Lung (tissue), 12 donors: ENCODE results near the gene ZNF175. TPM values are rescaled to one million over a fixed set of nuclear protein-coding genes. Genes with fewer than 3 reads are reported as not detected.
A peak's percentile ranks its signal among the peaks of the same experiment; 100 is the strongest.
"Not testable (repeated sequence)": the region's sequence is repeated elsewhere in the genome, so short reads cannot be mapped to it uniquely, and the experiment has no call there.

Experiments used
- ATAC-seq: fragments of 200-7000 bp; cut with Tn5 transposase; one replicate; pipeline ENCODE4 v1.9.1; 2020; ENCODE audit warnings: moderate number of reproducible peaks; ENCODE audit not compliant: insufficient read depth, low FRiP score
- DNase-seq, 3 donors: peaks; one replicate each; pipeline ENCODE4 v3.0.0-alpha.2; 2013 to 2017
- H3K27ac ChIP-seq, 2 donors: one replicate each; pipeline ENCODE4 v1.5.1; 2013; ENCODE audit warnings: mild to moderate bottlenecking in 2 of 2, moderate library complexity in 2 of 2, control low read depth in 1 of 2, inconsistent platforms in 1 of 2, low read depth in 1 of 2, low read length in 1 of 2
- H3K27me3 ChIP-seq, 3 donors: one replicate each; pipeline ENCODE4 v1.5.1; 2013; ENCODE audit warnings: low read length in 2 of 3; ENCODE audit not compliant: control insufficient read depth in 3 of 3, insufficient read depth in 3 of 3
- H3K36me3 ChIP-seq, 4 donors: one replicate each; pipeline ENCODE4 v1.5.1; 2013; ENCODE audit warnings: low read length in 4 of 4, mild to moderate bottlenecking in 1 of 4, moderate library complexity in 1 of 4; ENCODE audit not compliant: control insufficient read depth in 4 of 4, insufficient read depth in 4 of 4
- H3K4me1 ChIP-seq, 5 donors: one replicate each; pipeline ENCODE4 v1.5.1; 2013; ENCODE audit warnings: low read length in 5 of 5, mild to moderate bottlenecking in 2 of 5, moderate library complexity in 1 of 5; ENCODE audit not compliant: control insufficient read depth in 5 of 5, insufficient read depth in 5 of 5
- H3K4me3 ChIP-seq: one replicate; pipeline ENCODE4 v1.5.1; 2013; ENCODE audit warnings: mild to moderate bottlenecking, control low read depth, moderate library complexity
- H3K9ac ChIP-seq, 2 donors: one replicate each; pipeline ENCODE4 v1.5.1; 2013; ENCODE audit warnings: low read length in 2 of 2, control low read depth in 1 of 2; ENCODE audit not compliant: insufficient read depth in 1 of 2
- H3K9me3 ChIP-seq, 4 donors: one replicate each; pipeline ENCODE4 v1.5.1; 2013; ENCODE audit warnings: low read length in 3 of 4, mild to moderate bottlenecking in 1 of 4, moderate library complexity in 1 of 4; ENCODE audit not compliant: control insufficient read depth in 4 of 4, insufficient read depth in 3 of 4
- CTCF ChIP-seq: IDR thresholded peaks from 2 replicates; pipeline ENCODE4 v1.5.1; 2012; ENCODE audit warnings: mild to moderate bottlenecking; ENCODE audit errors: control extremely low read depth, extremely low read depth
- WGBS, 2 donors: extraction: QIAGEN DNeasy Blood & Tissue Kit; methylation state at CpG; one replicate each; pipeline ENCODE4 v1.1.7; 2013; 5-methylcytosine and 5-hydroxymethylcytosine counted together
- polyA plus RNA-seq, 2 donors: library from polyadenylated mRNA; stranded (reverse); fragments of 200-250 nt; gene quantifications; one replicate each; pipeline ENCODE4 v1.2.1, GENCODE V29; 2013
- total RNA-seq, 2 donors: library from RNA; depleted of rRNA in 1 of 2; stranded (reverse); fragments of >200 nt in 1 of 2; gene quantifications; one replicate each; pipeline ENCODE4 v1.2.1, GENCODE V29; 2014 to 2021
- donor health status: control.
- donor health status: control.
- donor health status: Bipolar disorder and iron deficiency.
- donor health status: healthy.
- donor health status: DM: yes; HTN: yes; CAD: no.

ZNF175 gene
- total and polyA plus RNA-seq, 4 donors: 2.5 to 11.4 (median 5.9) TPM

- H3K4me1 ChIP-seq: no peaks in the 10 kb centered on the region
- no peak overlapping the region for H3K9ac ChIP-seq
- TF ChIP-seq CTCF: no peak
- DNase-seq (no peak), ATAC-seq (no peak)
- H3K4me3 ChIP-seq: no peak overlapping the region
- H3K36me3 ChIP-seq: no peaks in the 10 kb centered on the region
- H3K27me3 ChIP-seq: peaks cover 0 to 11% (median 0%) of the 10 kb centered on the region in 3 donors
- WGBS, 2 donors: 70 to 79% methylated on average over 11 to 14 of the region's 14 CpGs
- H3K27ac ChIP-seq: no peak overlapping the region
- H3K9me3 ChIP-seq: peaks cover 0 to 9% (median 0%) of the 10 kb centered on the region in 4 donors
Observed at GRCh38 chr19:51628153-51628939, 57.3 kb downstream of the ZNF175 start.

GRCh38 chr19:51630315-51630714, 59.2 kb downstream of the ZNF175 start, which contains the start of gene SIGLEC5:
Gene SIGLEC5, minus strand, starts transcription at chr19:51630401. Its CDS starts 66 bp downstream, at chr19:51630335.
- ATAC-seq: peak; percentile 53
- H3K27me3 ChIP-seq: peaks cover 0 to 11% (median 0%) of the 10 kb centered on the region in 3 donors
- H3K9me3 ChIP-seq, H3K4me1 ChIP-seq, H3K9ac ChIP-seq, DNase-seq, H3K36me3 ChIP-seq, H3K4me3 ChIP-seq, H3K27ac ChIP-seq: not testable (repeated sequence)
- WGBS, 2 donors: 6 to 38% methylated on average over 10 of the region's 13 CpGs

- H3K9ac ChIP-seq: no peak overlapping the region
- H3K9me3 ChIP-seq: peaks cover 0 to 16% (median 0%) of the 10 kb centered on the region in 4 donors
- peaks cover 0 to 7% (median 0%) of the 10 kb centered on the region in 3 donors for H3K27me3 ChIP-seq
- 72 to 77% methylated on average over 5 of the region's 5 CpGs for WGBS, 2 donors
- H3K36me3 ChIP-seq: no peaks in the 10 kb centered on the region
- H3K4me1 ChIP-seq: no peaks in the 10 kb centered on the region
- no peak for ATAC-seq
- H3K4me3 ChIP-seq: no peak overlapping the region
- no peak overlapping the region for H3K27ac ChIP-seq
- TF ChIP-seq CTCF: no peak
- DNase-seq: no peak
Observed at GRCh38 chr19:51632126-51632525, 61.0 kb downstream of the ZNF175 start.

- H3K36me3 ChIP-seq: no peaks in the 10 kb centered on the region
- no peak overlapping the region for H3K27ac ChIP-seq
- H3K9ac ChIP-seq: no peak overlapping the region
- no peak for TF ChIP-seq CTCF
- H3K27me3 ChIP-seq: no peaks in the 10 kb centered on the region
- DNase-seq (no peak), ATAC-seq (no peak)
- no peaks in the 10 kb centered on the region for H3K4me1 ChIP-seq
- H3K4me3 ChIP-seq: no peak overlapping the region
- 13 to 20% methylated on average over 5 of the region's 5 CpGs for WGBS, 2 donors
- H3K9me3 ChIP-seq: peaks cover 0 to 7% (median 0%) of the 10 kb centered on the region in 4 donors
Observed at GRCh38 chr19:51637362-51637978, 66.4 kb downstream of the ZNF175 start.
